H9 (cell line): ENCODE data around the gene PDZD2. TPM values are rescaled to one million over a fixed set of nuclear protein-coding genes. Genes with fewer than 3 reads are reported as not detected.

Experiments used
- DNase-seq: peaks from one replicate; pipeline ENCODE4 v3.0.0-alpha.2; 2017
- H2AFZ ChIP-seq: one replicate; pipeline ENCODE4 v1.6.1; 2013; ENCODE audit warnings: mild to moderate bottlenecking, low read length, control low read depth, moderate library complexity
- H2AK5ac ChIP-seq: 2 replicates; pipeline ENCODE4 v1.6.1; 2013; ENCODE audit warnings: low read length, control low read depth, mixed read lengths; ENCODE audit not compliant: insufficient read length
- H2BK120ac ChIP-seq: one replicate; pipeline ENCODE4 v1.6.1; 2013; ENCODE audit warnings: low read depth, mild to moderate bottlenecking, low read length, control low read depth, inconsistent platforms; ENCODE audit not compliant: poor library complexity, severe bottlenecking
- H2BK12ac ChIP-seq: 2 replicates; pipeline ENCODE4 v1.6.1; 2013; ENCODE audit warnings: low read length, control low read depth, mixed read lengths, low read depth; ENCODE audit not compliant: insufficient read length
- H2BK15ac ChIP-seq: 2 replicates; pipeline ENCODE4 v1.6.1; 2013; ENCODE audit warnings: low read depth, low read length, control low read depth
- H2BK20ac ChIP-seq: one replicate; pipeline ENCODE4 v1.6.1; 2013; ENCODE audit warnings: low read depth, mild to moderate bottlenecking, low read length, control low read depth, inconsistent platforms; ENCODE audit not compliant: poor library complexity, severe bottlenecking
- H2BK5ac ChIP-seq: 2 replicates; pipeline ENCODE4 v1.6.1; 2013; ENCODE audit warnings: low read length, control low read depth, mixed read lengths; ENCODE audit not compliant: insufficient read length
- H3K14ac ChIP-seq: 2 replicates; pipeline ENCODE4 v1.6.1; 2013; ENCODE audit warnings: low read length, control low read depth; ENCODE audit not compliant: insufficient read depth
- H3K18ac ChIP-seq: 2 replicates; pipeline ENCODE4 v1.6.1; 2013; ENCODE audit warnings: low read depth, mild to moderate bottlenecking, mixed read lengths, low read length, control low read depth; ENCODE audit not compliant: insufficient read length
- H3K23ac ChIP-seq: 2 replicates; pipeline ENCODE4 v1.6.1; 2013; ENCODE audit warnings: low read length, control low read depth, mixed read lengths, low read depth; ENCODE audit not compliant: insufficient read length
- H3K23me2 ChIP-seq: 2 replicates; pipeline ENCODE4 v1.6.1; 2013; ENCODE audit warnings: low read depth, mild to moderate bottlenecking, mixed read lengths, low read length, control low read depth; ENCODE audit not compliant: insufficient read length, poor library complexity, severe bottlenecking
- H3K27ac ChIP-seq: 2 replicates; pipeline ENCODE4 v1.5.1; 2013; ENCODE audit warnings: low read length, control low read depth, mixed read lengths, low read depth; ENCODE audit not compliant: insufficient read length
- H3K27me3 ChIP-seq: 2 replicates; pipeline ENCODE4 v1.6.1; 2013; ENCODE audit warnings: low read length, control low read depth, inconsistent platforms; ENCODE audit not compliant: insufficient read depth
- H3K4ac ChIP-seq: 2 replicates; pipeline ENCODE4 v1.6.1; 2013; ENCODE audit warnings: low read depth, mild to moderate bottlenecking, control low read depth, inconsistent platforms, low read length, moderate library complexity
- H3K4me1 ChIP-seq: 2 replicates; pipeline ENCODE4 v1.6.1; 2013; ENCODE audit warnings: low read length, control low read depth, inconsistent platforms; ENCODE audit not compliant: insufficient read depth
- H3K4me2 ChIP-seq: 2 replicates; pipeline ENCODE4 v1.6.1; 2013; ENCODE audit warnings: low read length, control low read depth, mixed read lengths; ENCODE audit not compliant: insufficient read length, insufficient read depth
- H3K56ac ChIP-seq: 2 replicates; pipeline ENCODE4 v1.6.1; 2013; ENCODE audit warnings: low read depth, mild to moderate bottlenecking, mixed read lengths, low read length, control low read depth; ENCODE audit not compliant: insufficient read length
- H3K79me1 ChIP-seq: 2 replicates; pipeline ENCODE4 v1.6.1; 2013; ENCODE audit warnings: low read depth, mild to moderate bottlenecking, moderate library complexity, low read length, control low read depth, inconsistent platforms; ENCODE audit not compliant: insufficient read depth, poor library complexity, severe bottlenecking
- H3K79me2 ChIP-seq: 2 replicates; pipeline ENCODE4 v1.6.1; 2013; ENCODE audit warnings: low read length, control low read depth, inconsistent platforms; ENCODE audit not compliant: insufficient read depth
- H3K9ac ChIP-seq: 2 replicates; pipeline ENCODE4 v1.6.1; 2013; ENCODE audit warnings: low read length, control low read depth, mixed read lengths; ENCODE audit not compliant: insufficient read length; ENCODE audit errors: extremely low read depth
- H3K9me3 ChIP-seq: one replicate; pipeline ENCODE4 v1.6.1; 2013; ENCODE audit warnings: low read depth, low read length, inconsistent platforms; ENCODE audit not compliant: control insufficient read depth
- H3T11ph ChIP-seq: one replicate; pipeline ENCODE4 v1.6.1; 2013; ENCODE audit warnings: mild to moderate bottlenecking, low read length, control low read depth, inconsistent platforms
- H4K20me1 ChIP-seq: one replicate; pipeline ENCODE4 v1.6.1; 2013; ENCODE audit not compliant: control insufficient read depth, insufficient read length, insufficient read depth
- H4K5ac ChIP-seq: 2 replicates; pipeline ENCODE4 v1.6.1; 2013; ENCODE audit warnings: low read depth, mild to moderate bottlenecking, mixed read lengths, low read length, control low read depth; ENCODE audit not compliant: insufficient read length
- H4K8ac ChIP-seq: replicated peaks from 2 replicates; pipeline ENCODE4 v1.6.1; 2013; ENCODE audit warnings: low read length, control low read depth, mixed read lengths, low read depth; ENCODE audit not compliant: insufficient read length
- H4K91ac ChIP-seq: 2 replicates; pipeline ENCODE4 v1.6.1; 2013; ENCODE audit warnings: low read depth, mild to moderate bottlenecking, moderate library complexity, mixed read lengths, low read length, control low read depth; ENCODE audit not compliant: insufficient read length
- H3K27ac Mint-ChIP-seq, 3 experiments: 2 replicates in 2 of 3; 3 replicates in 1 of 3; pipeline ENCODE4 v1.8.0; 2020 to 2021; ENCODE audit warnings: mixed read lengths in 3 of 3, mild to moderate bottlenecking in 1 of 3, moderate library complexity in 1 of 3
- H3K27me3 Mint-ChIP-seq: 2 replicates; pipeline ENCODE4 v1.8.0; 2021; ENCODE audit warnings: low read depth, mild to moderate bottlenecking, moderate library complexity, mixed read lengths
- H3K36me3 Mint-ChIP-seq, 3 experiments: 2 replicates in 2 of 3; 3 replicates in 1 of 3; pipeline ENCODE4 v1.8.0; 2020 to 2021; ENCODE audit warnings: low read depth in 3 of 3, mixed read lengths in 3 of 3; ENCODE audit not compliant: insufficient read depth in 1 of 3
- H3K4me1 Mint-ChIP-seq, 2 experiments: 2 replicates each; pipeline ENCODE4 v1.8.0; 2020; ENCODE audit warnings: mixed read lengths in 2 of 2
- H3K4me3 Mint-ChIP-seq, 2 experiments: 2 replicates in 1 of 2; 3 replicates in 1 of 2; pipeline ENCODE4 v1.8.0; 2020 to 2021; ENCODE audit warnings: mild to moderate bottlenecking in 2 of 2, mixed read lengths in 2 of 2, moderate library complexity in 1 of 2
- H3K9me3 Mint-ChIP-seq, 2 experiments: 2 replicates in 1 of 2; 3 replicates in 1 of 2; pipeline ENCODE4 v1.8.0; 2020; ENCODE audit warnings: mild to moderate bottlenecking in 2 of 2, mixed read lengths in 2 of 2, moderate library complexity in 1 of 2
- WGBS: extraction: QIAGEN DNeasy Blood & Tissue Kit; methylation state at CpG from one replicate; pipeline ENCODE4 v1.1.7; 2013; ENCODE audit warnings: missing lambda C conversion rate, low lambda C conversion rate, mixed read lengths; ENCODE audit not compliant: insufficient read length; ENCODE audit errors: extremely low coverage; 5-methylcytosine and 5-hydroxymethylcytosine counted together
- total RNA-seq: library from RNA; stranded (reverse); gene quantifications from 2 replicates; pipeline ENCODE4 v1.2.1, GENCODE V29; 2021
- TF ChIP-seq, protein P1 (sequence below): fragments of 200-600 bp; sonication (generic); conservative IDR thresholded peaks from 3 replicates; pipeline ENCODE4 v1.8.0; 2021; ENCODE audit warnings: antibody characterized with exemption, mild to moderate bottlenecking

PDZD2 gene
- total RNA-seq, 1 experiment from 2014 or later = 9.9 TPM

GRCh38 chr5:31992377-31992776 is 353.4 kb downstream of the PDZD2 start:
- no CpG with 5 or more reads among the region's 2 CpGs for WGBS
- no peak overlapping the region for H2BK15ac ChIP-seq
- H2BK12ac ChIP-seq = no peak overlapping the region
- H2BK5ac ChIP-seq = no peak overlapping the region
- H4K5ac ChIP-seq = peak overlapping the region; percentile 9
- no peak for DNase-seq
- H3K4me2 ChIP-seq = peak overlapping the region; percentile 12
- peak overlapping the region; percentile 40 for H4K91ac ChIP-seq
- no peaks in the 10 kb centered on the region for H3K27me3 ChIP-seq
- no peak overlapping the region for H2BK20ac ChIP-seq
- H2AK5ac ChIP-seq = no peak overlapping the region
- Mint-ChIP-seq H3K4me1 (peaks cover 47 to 56% of the 10 kb centered on the region in 2 experiments), H3K4me3 (peak overlapping the region in 1 of 2 experiments; percentile 19; a peak in 1 of 5 replicates), H3K36me3 (peaks cover 10 to 12% (median 10%) of the 10 kb centered on the region in 3 experiments), H3K9me3 (peaks cover 6 to 8% of the 10 kb centered on the region in 2 experiments), H3K27ac (peak overlapping the region; percentile 35 to 95 (median 92); a peak in 6 of 7 replicates), H3K27me3 (no peaks in the 10 kb centered on the region)
- no peaks in the 10 kb centered on the region for H3K79me2 ChIP-seq
- H3K56ac ChIP-seq = no peak overlapping the region
- H3K4ac ChIP-seq = no peak overlapping the region; the same call in 1 of the 2 replicates
- no peak overlapping the region for H3K23ac ChIP-seq
- H4K20me1 ChIP-seq = no peaks in the 10 kb centered on the region
- H3K9me3 ChIP-seq = no peaks in the 10 kb centered on the region
- TF ChIP-seq, protein P1, sequence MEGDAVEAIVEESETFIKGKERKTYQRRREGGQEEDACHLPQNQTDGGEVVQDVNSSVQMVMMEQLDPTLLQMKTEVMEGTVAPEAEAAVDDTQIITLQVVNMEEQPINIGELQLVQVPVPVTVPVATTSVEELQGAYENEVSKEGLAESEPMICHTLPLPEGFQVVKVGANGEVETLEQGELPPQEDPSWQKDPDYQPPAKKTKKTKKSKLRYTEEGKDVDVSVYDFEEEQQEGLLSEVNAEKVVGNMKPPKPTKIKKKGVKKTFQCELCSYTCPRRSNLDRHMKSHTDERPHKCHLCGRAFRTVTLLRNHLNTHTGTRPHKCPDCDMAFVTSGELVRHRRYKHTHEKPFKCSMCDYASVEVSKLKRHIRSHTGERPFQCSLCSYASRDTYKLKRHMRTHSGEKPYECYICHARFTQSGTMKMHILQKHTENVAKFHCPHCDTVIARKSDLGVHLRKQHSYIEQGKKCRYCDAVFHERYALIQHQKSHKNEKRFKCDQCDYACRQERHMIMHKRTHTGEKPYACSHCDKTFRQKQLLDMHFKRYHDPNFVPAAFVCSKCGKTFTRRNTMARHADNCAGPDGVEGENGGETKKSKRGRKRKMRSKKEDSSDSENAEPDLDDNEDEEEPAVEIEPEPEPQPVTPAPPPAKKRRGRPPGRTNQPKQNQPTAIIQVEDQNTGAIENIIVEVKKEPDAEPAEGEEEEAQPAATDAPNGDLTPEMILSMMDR = no peak
- H2AFZ ChIP-seq = no peak overlapping the region
- peak overlapping the region; percentile 2 for H3K27ac ChIP-seq
- no peak overlapping the region for H3K18ac ChIP-seq
- H3K79me1 ChIP-seq = no peaks in the 10 kb centered on the region
- peaks cover 17% of the 10 kb centered on the region; the same call in 1 of the 2 replicates for H3K4me1 ChIP-seq
- no peak overlapping the region for H3K9ac ChIP-seq
- no peak overlapping the region for H3T11ph ChIP-seq
- no peak overlapping the region for H2BK120ac ChIP-seq
- no peaks in the 10 kb centered on the region for H3K23me2 ChIP-seq
- no peak overlapping the region for H3K14ac ChIP-seq
- H4K8ac ChIP-seq = no peak overlapping the region
